ENCODE measurements around the gene FAS.

FAS gene

DNA sequence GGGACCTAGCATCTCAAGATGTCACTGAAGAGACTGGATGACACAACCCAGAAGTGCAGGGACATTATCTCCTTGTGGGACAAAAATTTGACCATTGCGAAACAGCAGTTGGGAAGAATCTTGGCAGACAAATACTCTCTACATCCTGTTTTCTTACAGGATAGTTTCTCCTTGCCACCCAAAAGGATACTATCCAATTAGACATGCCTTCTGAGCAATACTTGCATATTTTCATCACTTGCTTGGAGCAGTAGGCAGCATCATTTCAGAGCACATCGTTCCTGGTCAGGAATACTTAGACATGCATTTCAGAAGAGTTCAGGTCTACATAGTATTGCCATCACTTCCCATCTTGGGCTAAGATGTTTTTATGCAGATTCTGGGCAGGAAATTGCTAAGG is 56.8 kb downstream of the FAS start:
- DNase-seq: no peak

- no peak for DNase-seq
Measured at GRCh38 chr10:89051593-89051992, 61.0 kb downstream of the FAS start.

DNA sequence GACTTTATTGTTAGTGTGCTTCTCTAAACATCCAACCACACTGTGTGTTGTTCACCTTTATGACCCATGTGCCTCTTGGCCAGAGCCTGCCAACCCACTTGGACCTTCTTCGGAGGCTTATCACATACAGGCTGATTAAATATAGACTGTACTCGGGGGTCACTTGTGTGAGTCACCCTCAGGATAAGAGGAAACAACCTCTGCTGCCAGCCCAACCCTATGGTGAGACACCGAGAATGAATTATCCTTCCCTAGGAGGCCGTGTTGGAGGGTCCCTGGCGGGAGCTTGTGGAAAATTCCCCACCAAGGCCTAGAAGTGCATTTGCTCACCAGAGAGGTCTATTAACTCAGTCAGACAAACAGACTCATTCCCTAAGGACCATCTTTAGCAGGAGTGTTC is 63.0 kb downstream of the FAS start:
- DNase-seq: no peak

DNA sequence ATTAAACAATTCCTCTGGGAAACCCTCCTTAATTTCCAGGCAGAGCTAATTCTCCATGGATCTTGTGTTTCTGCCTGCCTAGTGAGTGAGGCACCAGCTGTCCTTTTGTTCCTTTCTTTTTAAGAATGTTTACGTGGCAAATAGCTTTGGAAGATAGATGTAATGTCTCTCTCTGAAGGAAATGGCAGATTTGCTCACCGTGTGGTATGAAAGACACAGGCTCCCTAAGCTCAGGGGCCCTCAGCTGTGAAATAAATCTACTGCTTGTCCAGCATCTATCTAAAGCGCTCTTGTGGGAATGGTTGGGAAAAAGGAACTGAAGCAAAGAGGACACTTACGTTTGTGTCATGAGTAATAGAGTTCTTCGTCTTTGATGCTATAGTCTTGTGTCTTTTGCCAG is 64.6 kb downstream of the FAS start:
- DNase-seq: no peak

- DNase-seq: no peak
Measured at GRCh38 chr10:89062861-89063260, 72.3 kb downstream of the FAS start.

GRCh38 chr10:89063465-89063864 is 72.9 kb downstream of the FAS start:
- no peak for DNase-seq

DNA sequence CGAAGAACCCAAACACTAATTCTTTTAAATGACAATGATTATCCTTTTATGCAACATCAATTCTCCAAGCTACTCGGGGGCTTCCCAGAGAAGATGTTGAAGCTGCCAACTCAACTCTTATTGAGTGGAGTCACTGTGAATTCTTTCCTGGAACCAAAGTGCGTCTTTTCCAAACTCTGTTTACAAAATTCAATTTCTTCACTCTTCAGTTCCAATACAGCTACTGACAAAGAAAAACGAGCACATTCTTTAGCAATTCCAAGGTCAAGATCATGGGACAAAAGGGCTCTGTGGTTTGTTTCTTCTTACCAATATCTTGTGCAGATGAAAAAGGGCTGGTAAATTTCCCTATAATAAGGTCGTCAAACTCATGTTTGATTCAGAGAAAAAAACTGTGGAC is 74.2 kb downstream of the FAS start:
- DNase-seq: no peak
